K562 (cell line): ENCODE data around the gene ARHGAP26. TPM values are rescaled to one million over a fixed set of nuclear protein-coding genes. Genes with fewer than 3 reads are reported as not detected.

Experiments used
- DMBX1 ChIP-seq: fragments of 250-450 bp; sonication (Bioruptor Pico); IDR thresholded peaks from 2 replicates; pipeline ENCODE4 v1.8.0; 2022; ENCODE audit warnings: inconsistent platforms, mild to moderate bottlenecking, moderate library complexity, borderline replicate concordance
- HDAC8 ChIP-seq: fragments of 450-650 bp; IDR thresholded peaks from 2 replicates; pipeline ENCODE4 v1.6.1; 2016; ENCODE audit warnings: mild to moderate bottlenecking, missing genetic modification characterization, moderate library complexity, missing compliant biosample characterization
- NONO ChIP-seq, 2 experiments: fragments of 200-400 bp in 1 of 2; fragments of 450-650 bp in 1 of 2; formaldehyde crosslinking in 1 of 2; IDR thresholded peaks; 2 replicates each; pipeline ENCODE4 v1.6.1; 2017; ENCODE audit warnings: low read depth in 2 of 2, mild to moderate bottlenecking in 2 of 2, moderate library complexity in 2 of 2, low read length in 1 of 2
- RAD51 ChIP-seq: fragments of 450-650 bp; IDR thresholded peaks from 2 replicates; pipeline ENCODE4 v1.7.1; 2016; ENCODE audit warnings: low read depth, mild to moderate bottlenecking, borderline replicate concordance
- polyA plus RNA-seq, 8 experiments: library from polyadenylated mRNA; depleted of rRNA in 4 of 8; stranded (reverse) in 5 of 8; unstranded in 3 of 8; fragments of >200 nt; fragmentation: Nextera tagmentation in 2 of 8; fragmentation: Illumina TruSeq in 1 of 8; extraction: Ambion mirVana in 2 of 8; extraction: Trizol in 1 of 8; gene quantifications; 2 replicates each; pipeline versions ENCODE4 v1.2.1 to v1.2.3, GENCODE V29; 2011 to 2014; ENCODE audit warnings: inconsistent platforms in 1 of 8, missing spikeins in 1 of 8
- total RNA-seq, 7 experiments: library from RNA; depleted of rRNA in 6 of 7; stranded (reverse); fragments of >200 nt in 6 of 7; fragmentation: Illumina TruSeq in 2 of 7; extraction: Trizol in 2 of 7; gene quantifications; 2 replicates each; pipeline versions ENCODE4 v1.2.1 to v1.2.3, GENCODE V29; 2011 to 2021; ENCODE audit warnings: low replicate concordance in 1 of 7
- TF ChIP-seq, protein P1 (sequence below): fragments of 450-650 bp; IDR thresholded peaks from 2 replicates; pipeline ENCODE4 v1.6.1; 2016; ENCODE audit warnings: low read depth
- TF ChIP-seq, protein P2 (sequence below): fragments of 450-650 bp; formaldehyde crosslinking; IDR thresholded peaks from 2 replicates; pipeline ENCODE4 v1.4.0; 2020; ENCODE audit warnings: mild to moderate bottlenecking

Gene ARHGAP26
- total and polyA plus RNA-seq, 9 of the 15 experiments (the other 6 are each of a cell fraction or from before 2014, with no cell fraction given) = 0.13 to 1.1 (median 0.55) TPM

- TF ChIP-seq, protein P1, sequence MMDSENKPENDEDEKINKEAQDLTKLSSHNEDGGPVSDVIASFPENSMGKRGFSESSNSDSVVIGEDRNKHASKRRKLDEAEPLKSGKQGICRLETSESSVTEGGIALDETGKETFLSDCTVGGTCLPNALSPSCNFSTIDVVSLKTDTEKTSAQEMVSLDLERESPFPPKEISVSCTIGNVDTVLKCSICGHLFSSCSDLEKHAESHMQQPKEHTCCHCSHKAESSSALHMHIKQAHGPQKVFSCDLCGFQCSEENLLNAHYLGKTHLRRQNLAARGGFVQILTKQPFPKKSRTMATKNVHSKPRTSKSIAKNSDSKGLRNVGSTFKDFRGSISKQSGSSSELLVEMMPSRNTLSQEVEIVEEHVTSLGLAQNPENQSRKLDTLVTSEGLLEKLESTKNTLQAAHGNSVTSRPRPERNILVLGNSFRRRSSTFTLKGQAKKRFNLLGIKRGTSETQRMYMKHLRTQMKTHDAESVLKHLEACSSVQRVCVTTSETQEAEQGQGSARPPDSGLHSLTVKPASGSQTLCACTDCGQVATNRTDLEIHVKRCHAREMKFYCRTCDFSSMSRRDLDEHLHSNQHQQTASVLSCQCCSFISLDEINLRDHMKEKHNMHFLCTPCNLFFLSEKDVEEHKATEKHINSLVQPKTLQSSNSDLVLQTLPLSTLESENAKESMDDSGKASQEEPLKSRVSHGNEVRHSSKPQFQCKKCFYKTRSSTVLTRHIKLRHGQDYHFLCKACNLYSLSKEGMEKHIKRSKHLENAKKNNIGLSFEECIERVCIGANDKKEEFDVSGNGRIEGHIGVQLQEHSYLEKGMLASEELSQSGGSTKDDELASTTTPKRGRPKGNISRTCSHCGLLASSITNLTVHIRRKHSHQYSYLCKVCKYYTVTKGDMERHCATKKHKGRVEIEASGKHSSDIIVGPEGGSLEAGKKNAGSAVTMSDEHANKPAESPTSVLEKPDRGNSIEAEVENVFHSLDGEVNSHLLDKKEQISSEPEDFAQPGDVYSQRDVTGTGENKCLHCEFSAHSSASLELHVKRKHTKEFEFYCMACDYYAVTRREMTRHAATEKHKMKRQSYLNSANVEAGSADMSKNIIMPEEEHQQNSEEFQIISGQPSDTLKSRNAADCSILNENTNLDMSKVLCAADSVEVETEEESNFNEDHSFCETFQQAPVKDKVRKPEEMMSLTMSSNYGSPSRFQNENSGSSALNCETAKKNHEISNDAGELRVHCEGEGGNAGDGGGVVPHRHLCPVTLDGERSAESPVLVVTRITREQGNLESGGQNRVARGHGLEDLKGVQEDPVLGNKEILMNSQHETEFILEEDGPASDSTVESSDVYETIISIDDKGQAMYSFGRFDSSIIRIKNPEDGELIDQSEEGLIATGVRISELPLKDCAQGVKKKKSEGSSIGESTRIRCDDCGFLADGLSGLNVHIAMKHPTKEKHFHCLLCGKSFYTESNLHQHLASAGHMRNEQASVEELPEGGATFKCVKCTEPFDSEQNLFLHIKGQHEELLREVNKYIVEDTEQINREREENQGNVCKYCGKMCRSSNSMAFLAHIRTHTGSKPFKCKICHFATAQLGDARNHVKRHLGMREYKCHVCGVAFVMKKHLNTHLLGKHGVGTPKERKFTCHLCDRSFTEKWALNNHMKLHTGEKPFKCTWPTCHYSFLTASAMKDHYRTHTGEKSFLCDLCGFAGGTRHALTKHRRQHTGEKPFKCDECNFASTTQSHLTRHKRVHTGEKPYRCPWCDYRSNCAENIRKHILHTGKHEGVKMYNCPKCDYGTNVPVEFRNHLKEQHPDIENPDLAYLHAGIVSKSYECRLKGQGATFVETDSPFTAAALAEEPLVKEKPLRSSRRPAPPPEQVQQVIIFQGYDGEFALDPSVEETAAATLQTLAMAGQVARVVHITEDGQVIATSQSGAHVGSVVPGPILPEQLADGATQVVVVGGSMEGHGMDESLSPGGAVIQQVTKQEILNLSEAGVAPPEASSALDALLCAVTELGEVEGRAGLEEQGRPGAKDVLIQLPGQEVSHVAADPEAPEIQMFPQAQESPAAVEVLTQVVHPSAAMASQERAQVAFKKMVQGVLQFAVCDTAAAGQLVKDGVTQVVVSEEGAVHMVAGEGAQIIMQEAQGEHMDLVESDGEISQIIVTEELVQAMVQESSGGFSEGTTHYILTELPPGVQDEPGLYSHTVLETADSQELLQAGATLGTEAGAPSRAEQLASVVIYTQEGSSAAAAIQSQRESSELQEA = no peak
- TF ChIP-seq NONO (IDR thresholded peaks at IDR 0.05; ENCODE audit: low read depth in 2 of 2, low read length in 1 of 2) (no peak), RAD51 (no peak), HDAC8 (tag) (no peak), DMBX1 (peak; percentile 84; the same call in 1 of the 2 replicates)
- TF ChIP-seq, protein P2, sequence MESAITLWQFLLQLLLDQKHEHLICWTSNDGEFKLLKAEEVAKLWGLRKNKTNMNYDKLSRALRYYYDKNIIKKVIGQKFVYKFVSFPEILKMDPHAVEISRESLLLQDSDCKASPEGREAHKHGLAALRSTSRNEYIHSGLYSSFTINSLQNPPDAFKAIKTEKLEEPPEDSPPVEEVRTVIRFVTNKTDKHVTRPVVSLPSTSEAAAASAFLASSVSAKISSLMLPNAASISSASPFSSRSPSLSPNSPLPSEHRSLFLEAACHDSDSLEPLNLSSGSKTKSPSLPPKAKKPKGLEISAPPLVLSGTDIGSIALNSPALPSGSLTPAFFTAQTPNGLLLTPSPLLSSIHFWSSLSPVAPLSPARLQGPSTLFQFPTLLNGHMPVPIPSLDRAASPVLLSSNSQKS (CRISPR knock-in tag) = no peak
These were observed 492.4 kb downstream of the ARHGAP26 start (continued) for GRCh38 chr5:143262393-143263174.
